Omental fat pad (tissue), 4 donors: ENCODE results near the gene BTBD16. TPM values are rescaled to one million over a fixed set of nuclear protein-coding genes. Genes with fewer than 3 reads are reported as not detected.

Experiments used
- ATAC-seq: fragments of 150-250 bp; one replicate; pipeline ENCODE4 v1.9.1; 2016; ENCODE audit warnings: mild to moderate bottlenecking, moderate library complexity; ENCODE audit not compliant: low FRiP score
- DNase-seq: peaks from one replicate; pipeline ENCODE4 v3.0.0-alpha.2; 2019; ENCODE audit warnings: low spot score
- total RNA-seq, 4 donors: library from RNA; depleted of rRNA; stranded (reverse); fragments of >200 nt; gene quantifications; one replicate each; pipeline ENCODE4 v1.1.0, GENCODE V29; 2016
- TF ChIP-seq, protein P1 (sequence below), 3 donors: fragments of 450-650 bp; IDR thresholded peaks; one replicate each; pipeline ENCODE4 v1.5.1; 2016 to 2017; ENCODE audit warnings: antibody characterized with exemption in 3 of 3, mild to moderate bottlenecking in 3 of 3, moderate library complexity in 2 of 3

BTBD16 gene
- total RNA-seq, 4 donors from 2014 or later, result 0.37 TPM; not detected in 3

DNA sequence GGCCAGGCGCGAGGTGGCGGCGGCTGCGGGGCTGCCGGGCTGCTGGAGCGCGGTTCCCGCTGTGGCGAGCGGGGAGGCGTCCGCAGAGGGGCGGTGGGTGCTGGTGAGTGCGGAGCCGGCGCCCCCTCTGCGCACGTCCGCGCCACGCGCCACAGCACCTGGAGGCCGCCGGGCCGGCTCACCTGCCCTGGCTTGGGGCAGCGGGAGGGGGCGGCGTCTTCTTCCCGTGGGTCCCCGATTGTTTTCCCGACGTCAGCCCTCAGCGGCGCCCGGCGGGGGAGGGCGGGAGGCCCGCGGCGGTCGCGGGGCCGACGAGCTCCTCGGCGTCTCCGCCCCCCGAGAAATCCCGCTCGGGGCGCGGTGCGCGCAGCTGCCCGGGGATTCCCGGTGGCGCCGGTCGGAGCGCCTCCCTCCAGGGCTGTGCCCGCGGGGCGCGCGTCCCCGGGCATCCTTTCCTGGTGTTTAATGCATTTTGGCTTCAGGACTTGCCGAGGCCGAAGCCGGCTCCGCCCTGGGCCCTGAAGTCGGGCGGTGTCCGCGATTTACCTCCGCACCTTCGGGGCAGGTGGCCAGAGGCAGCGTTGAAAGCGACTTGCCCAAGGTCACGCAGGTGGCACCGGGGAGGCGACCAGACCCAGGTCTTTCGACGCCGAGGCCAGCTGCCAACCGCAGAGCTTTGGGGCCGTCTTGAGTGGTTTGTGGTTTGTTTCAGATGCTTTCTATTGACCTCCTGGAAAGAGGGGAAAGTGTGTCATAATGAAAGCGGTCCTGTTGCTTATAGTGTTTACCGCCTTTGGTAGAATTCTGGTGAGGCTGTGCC is 104.0 kb downstream of the BTBD16 start:
- DNase-seq (peak; percentile 35), ATAC-seq (peak; percentile 76)
- TF ChIP-seq, protein P1, sequence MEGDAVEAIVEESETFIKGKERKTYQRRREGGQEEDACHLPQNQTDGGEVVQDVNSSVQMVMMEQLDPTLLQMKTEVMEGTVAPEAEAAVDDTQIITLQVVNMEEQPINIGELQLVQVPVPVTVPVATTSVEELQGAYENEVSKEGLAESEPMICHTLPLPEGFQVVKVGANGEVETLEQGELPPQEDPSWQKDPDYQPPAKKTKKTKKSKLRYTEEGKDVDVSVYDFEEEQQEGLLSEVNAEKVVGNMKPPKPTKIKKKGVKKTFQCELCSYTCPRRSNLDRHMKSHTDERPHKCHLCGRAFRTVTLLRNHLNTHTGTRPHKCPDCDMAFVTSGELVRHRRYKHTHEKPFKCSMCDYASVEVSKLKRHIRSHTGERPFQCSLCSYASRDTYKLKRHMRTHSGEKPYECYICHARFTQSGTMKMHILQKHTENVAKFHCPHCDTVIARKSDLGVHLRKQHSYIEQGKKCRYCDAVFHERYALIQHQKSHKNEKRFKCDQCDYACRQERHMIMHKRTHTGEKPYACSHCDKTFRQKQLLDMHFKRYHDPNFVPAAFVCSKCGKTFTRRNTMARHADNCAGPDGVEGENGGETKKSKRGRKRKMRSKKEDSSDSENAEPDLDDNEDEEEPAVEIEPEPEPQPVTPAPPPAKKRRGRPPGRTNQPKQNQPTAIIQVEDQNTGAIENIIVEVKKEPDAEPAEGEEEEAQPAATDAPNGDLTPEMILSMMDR (IDR thresholded peaks at IDR 0.05), result no peak

- ATAC-seq (no peak), DNase-seq (no peak)
- TF ChIP-seq, protein P1 (IDR thresholded peaks at IDR 0.05), result no peak
These were observed 104.6 kb downstream of the BTBD16 start for GRCh38 chr10:122375679-122376160.

- TF ChIP-seq, protein P1 (IDR thresholded peaks at IDR 0.05), result no peak
- no peak for ATAC-seq
- DNase-seq, result no peak
These were observed 105.4 kb downstream of the BTBD16 start for GRCh38 chr10:122376364-122376961.

- TF ChIP-seq, protein P1 (IDR thresholded peaks at IDR 0.05), result no peak
- DNase-seq, result no peak
- ATAC-seq, result no peak
These were observed 107.9 kb downstream of the BTBD16 start for GRCh38 chr10:122379041-122379440.

DNA sequence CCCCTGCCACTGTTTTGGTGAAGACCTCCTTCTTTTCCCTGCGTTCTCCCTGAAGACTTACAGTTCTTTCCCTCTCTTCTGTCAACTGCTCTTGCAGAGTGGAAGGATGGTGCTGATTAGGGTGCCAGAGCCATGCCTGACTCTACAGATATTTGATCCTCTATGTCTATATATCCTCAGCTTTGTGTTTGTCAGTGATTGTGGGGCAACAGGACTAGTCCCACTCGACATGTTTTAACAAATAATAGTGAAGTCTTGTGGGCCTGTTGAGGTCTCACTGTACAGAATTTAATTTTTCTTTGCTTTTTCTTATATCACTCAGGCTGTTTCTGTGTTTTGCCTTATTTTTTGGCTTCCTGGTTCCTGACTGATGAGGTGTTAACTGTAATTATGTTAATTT is 108.4 kb downstream of the BTBD16 start:
- ATAC-seq, result no peak
- TF ChIP-seq, protein P1 (IDR thresholded peaks at IDR 0.05), result no peak
- DNase-seq, result no peak

DNA sequence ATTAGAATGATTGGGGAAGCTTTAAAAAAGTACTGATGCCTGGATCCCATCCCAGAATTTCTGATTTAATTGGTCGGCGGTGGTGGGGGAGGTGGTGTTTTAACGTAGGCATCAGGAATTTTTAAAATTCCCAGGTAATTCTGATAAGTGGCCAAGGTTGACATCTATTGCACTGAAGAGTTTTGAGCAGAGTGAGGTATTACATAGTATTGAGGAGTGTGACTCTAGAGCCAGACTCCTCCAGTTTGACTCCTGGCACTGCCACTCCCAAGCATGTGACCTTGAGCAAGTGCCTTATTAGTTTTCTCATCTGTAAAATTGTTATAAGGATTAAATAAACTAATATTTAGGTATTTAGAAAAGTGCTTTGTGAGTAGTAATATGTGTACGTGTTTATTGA is 109.6 kb downstream of the BTBD16 start:
- ATAC-seq (no peak), DNase-seq (no peak)
- TF ChIP-seq, protein P1 (IDR thresholded peaks at IDR 0.05), result no peak
